WTC11 (cell line): ENCODE results near the gene PEX11B. TPM values are rescaled to one million over a fixed set of nuclear protein-coding genes. Genes with fewer than 3 reads are reported as not detected.
"Not testable (repeated sequence)": the region's sequence is repeated elsewhere in the genome, so short reads cannot be mapped to it uniquely, and the experiment has no call there.

Experiments used
- ATAC-seq: fragments of 200-7000 bp; cut with Tn5 transposase; 2 replicates; pipeline ENCODE4 v1.10.0; 2021; ENCODE audit warnings: mild to moderate bottlenecking, moderate library complexity
- CTCF ChIA-PET: fragments of 300-600 bp; sonication (Branson Sonifier 250); formaldehyde crosslinking; loops from one replicate; lab custom pipeline; 2021; ENCODE audit warnings: antibody characterized with exemption; lab: Charles Lee
- POLR2A ChIA-PET: fragments of 350-600 bp; sonication (Branson Sonifier 250); formaldehyde crosslinking; loops from one replicate; lab custom pipeline; 2021; ENCODE audit warnings: antibody characterized with exemption; lab: Charles Lee
- DNase-seq: peaks from one replicate; pipeline ENCODE4 v3.0.0; 2021; ENCODE audit warnings: low spot score
- H3K27ac Mint-ChIP-seq: 2 replicates; pipeline ENCODE4 v1.8.0; 2021; ENCODE audit warnings: mixed read lengths
- H3K27me3 Mint-ChIP-seq: 2 replicates; pipeline ENCODE4 v1.8.0; 2021; ENCODE audit warnings: low read depth, mild to moderate bottlenecking, moderate library complexity, mixed read lengths
- H3K36me3 Mint-ChIP-seq: 2 replicates; pipeline ENCODE4 v1.8.0; 2021; ENCODE audit warnings: mixed read lengths
- H3K4me1 Mint-ChIP-seq: 2 replicates; pipeline ENCODE4 v1.8.0; 2022; ENCODE audit warnings: mixed read lengths
- H3K4me3 Mint-ChIP-seq: 2 replicates; pipeline ENCODE4 v1.8.0; 2021; ENCODE audit warnings: mild to moderate bottlenecking, moderate library complexity, mixed read lengths
- H3K9me3 Mint-ChIP-seq: 2 replicates; pipeline ENCODE4 v1.8.0; 2021; ENCODE audit warnings: mixed read lengths
- AFF4 ChIP-seq: sonication (generic); formaldehyde crosslinking; IDR thresholded peaks from 2 replicates; pipeline ENCODE4 v1.8.1; 2023; ENCODE audit warnings: mild to moderate bottlenecking, missing genetic modification reagents, borderline replicate concordance
- ERG ChIP-seq: fragments of 250-450 bp; sonication (Bioruptor Pico); IDR thresholded peaks from 2 replicates; pipeline ENCODE4 v1.8.0; 2021; ENCODE audit warnings: mild to moderate bottlenecking
- GRHL2 ChIP-seq: fragments of 250-450 bp; sonication (Bioruptor Pico); IDR thresholded peaks from 2 replicates; pipeline ENCODE4 v1.8.0; 2022; ENCODE audit warnings: mild to moderate bottlenecking, moderate library complexity; ENCODE audit not compliant: insufficient replicate concordance, severe bottlenecking
- MAX ChIP-seq: sonication (generic); formaldehyde crosslinking; IDR thresholded peaks from 2 replicates; pipeline ENCODE4 v1.8.0; 2022; ENCODE audit warnings: mild to moderate bottlenecking, missing genetic modification reagents
- NFATC4 ChIP-seq: fragments of 250-450 bp; sonication (Bioruptor Pico); IDR thresholded peaks from 2 replicates; pipeline ENCODE4 v1.9.0; 2021; ENCODE audit warnings: mild to moderate bottlenecking
- PRDM15 ChIP-seq: sonication (generic); formaldehyde crosslinking; IDR thresholded peaks from 2 replicates; pipeline ENCODE4 v1.8.0; 2022; ENCODE audit warnings: missing genetic modification reagents
- SMAD4 ChIP-seq: sonication (generic); formaldehyde crosslinking; IDR thresholded peaks from 2 replicates; pipeline ENCODE4 v1.8.0; 2022; ENCODE audit warnings: mild to moderate bottlenecking, missing genetic modification reagents
- SOX15 ChIP-seq: fragments of 250-450 bp; sonication (Bioruptor Pico); IDR thresholded peaks from 2 replicates; pipeline ENCODE4 v1.9.0; 2021; ENCODE audit warnings: mild to moderate bottlenecking
- TEAD1 ChIP-seq: sonication (generic); formaldehyde crosslinking; IDR thresholded peaks from 2 replicates; pipeline ENCODE4 v1.8.0; 2022; ENCODE audit warnings: mild to moderate bottlenecking, missing genetic modification reagents
- USF2 ChIP-seq: sonication (generic); formaldehyde crosslinking; IDR thresholded peaks from 2 replicates; pipeline ENCODE4 v1.8.1; 2023; ENCODE audit warnings: mild to moderate bottlenecking, missing genetic modification reagents, moderate library complexity
- ZNF396 ChIP-seq: fragments of 250-450 bp; sonication (Bioruptor Pico); IDR thresholded peaks from 2 replicates; pipeline ENCODE4 v1.8.0; 2021; ENCODE audit warnings: mild to moderate bottlenecking, moderate library complexity, borderline replicate concordance
- total RNA-seq: library from RNA; stranded (reverse); gene quantifications from 3 replicates; pipeline ENCODE4 v1.2.3, GENCODE V29; 2021

The PEX11B gene
- total RNA-seq, 1 experiment from 2014 or later: 11.8 TPM

DNA sequence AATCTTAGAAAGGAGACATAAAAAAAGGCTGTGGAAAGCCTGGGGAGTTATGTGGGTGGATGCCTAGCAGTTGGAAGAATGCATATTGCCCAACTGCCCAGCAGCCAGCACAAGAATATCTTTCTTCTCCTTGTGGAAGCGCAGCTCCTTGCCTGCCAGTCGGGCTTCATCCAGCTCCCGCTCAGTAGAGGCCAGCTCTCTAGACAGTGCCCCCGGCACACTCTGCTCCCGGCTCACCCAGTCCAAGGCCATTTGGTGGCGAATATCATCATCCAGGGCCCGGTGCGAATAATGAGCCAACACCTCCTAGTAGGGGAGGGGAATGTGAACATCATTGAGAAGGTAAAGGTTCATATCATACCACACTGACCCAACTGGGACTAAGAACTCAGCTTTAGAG lies 17.7 kb upstream of the PEX11B start:
- no peak overlapping the region for H3K27ac Mint-ChIP-seq
- H3K4me3 Mint-ChIP-seq: no peak overlapping the region

DNA sequence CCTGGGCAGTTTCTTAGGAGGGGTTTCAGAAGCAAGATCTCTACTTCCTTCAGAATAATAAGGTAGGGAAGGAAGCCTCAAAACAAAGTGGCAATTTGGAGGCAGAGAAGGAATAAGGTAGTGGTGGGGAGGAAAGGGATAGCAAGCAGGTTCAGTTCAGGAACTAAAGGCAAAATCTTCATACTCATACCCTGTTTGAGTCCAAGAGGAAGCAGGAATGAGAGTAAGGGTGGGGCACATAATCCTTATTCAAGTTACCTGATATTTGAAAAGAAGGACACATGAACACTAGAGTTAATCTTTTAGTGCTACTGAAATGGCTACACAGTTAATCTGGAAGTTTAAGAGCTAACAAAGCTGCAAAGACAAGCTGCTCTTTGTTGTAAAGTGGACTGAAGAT lies 17.2 kb upstream of the PEX11B start:
- DNase-seq (no peak), ATAC-seq (no peak)
- ChIA-PET CTCF (interaction anchor here (0.5 to 2.1 kb wide), 2 partner anchors 30 to 44 kb away, joined by 3 to 5 read pairs; no protein-coding TSS in a partner anchor), POLR2A (interaction anchor here (1.8 kb wide), 1 partner anchor 9 kb away, joined by 7 read pairs; the partner anchor contains the start of gene RBM8A)
- Mint-ChIP-seq H3K27ac (no peak overlapping the region; the same call in 1 of the 2 replicates), H3K4me3 (no peak overlapping the region), H3K9me3 (no peaks in the 10 kb centered on the region), H3K36me3 (no peaks in the 10 kb centered on the region), H3K4me1 (peaks cover 23% of the 10 kb centered on the region), H3K27me3 (no peaks in the 10 kb centered on the region; the same call in 1 of the 2 replicates)
- no peak for TF ChIP-seq PRDM15
- TF ChIP-seq SMAD4 (CRISPR knock-in tag): no peak
- TF ChIP-seq TEAD1: no peak
- no peak for TF ChIP-seq ERG
- TF ChIP-seq ZNF396 (CRISPR knock-in tag): no peak
- no peak for TF ChIP-seq NFATC4 (CRISPR knock-in tag)
- TF ChIP-seq AFF4 (CRISPR knock-in tag): no peak
- no peak for TF ChIP-seq GRHL2 (CRISPR knock-in tag)

More for the DNA sequence above, 17.7 kb upstream of the PEX11B start:
- Mint-ChIP-seq H3K4me1 (peaks cover 23% of the 10 kb centered on the region), H3K27me3 (no peaks in the 10 kb centered on the region; the same call in 1 of the 2 replicates)
- ChIA-PET POLR2A (interaction anchor here (1.8 kb wide), 1 partner anchor 9 kb away, joined by 7 read pairs; the partner anchor contains the start of gene RBM8A), CTCF (interaction anchor here (0.5 to 2.1 kb wide), 3 partner anchors 30 to 91 kb away, joined by 3 to 5 read pairs (median 4); partner anchors contain the start of gene NUDT17)
- TF ChIP-seq SOX15 (CRISPR knock-in tag): no peak
- TF ChIP-seq, all 79 proteins: peak for 0
- Mint-ChIP-seq H3K36me3 (no peaks in the 10 kb centered on the region), H3K9me3 (no peaks in the 10 kb centered on the region)
- ATAC-seq: peak; percentile 38
- no peak for DNase-seq

DNA sequence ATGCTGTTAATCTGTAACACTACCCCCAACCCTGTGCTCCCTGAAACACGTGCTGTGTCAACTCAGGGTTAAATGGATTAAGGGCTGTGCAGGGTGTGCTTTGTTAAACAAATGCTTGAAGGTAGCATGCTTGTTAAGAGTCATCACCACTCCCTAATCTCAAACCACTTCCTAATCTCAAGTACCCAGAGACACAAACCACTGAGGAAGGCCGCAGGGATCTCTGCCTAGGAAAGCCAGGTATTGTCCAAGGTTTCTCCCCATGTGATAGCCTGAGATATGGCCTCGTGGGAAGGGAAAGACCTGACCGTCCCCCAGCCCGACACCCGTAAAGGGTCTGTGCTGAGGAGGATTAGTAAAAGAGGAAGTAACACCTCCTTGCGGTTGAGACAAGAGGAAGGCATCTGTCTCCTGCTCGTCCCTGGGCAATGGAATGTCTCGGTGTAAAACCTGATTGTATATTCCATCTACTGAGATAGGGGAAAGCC lies 14.0 kb upstream of the PEX11B start:
- H3K4me1 Mint-ChIP-seq: peaks cover 28% of the 10 kb centered on the region
- TF ChIP-seq USF2 (CRISPR knock-in tag) (0 out of 2 replicates have a peak, but pooled peaks have one; percentile 30), MAX (CRISPR knock-in tag) (peak; percentile 62)
- CTCF ChIA-PET, H3K36me3 Mint-ChIP-seq, ATAC-seq, H3K27me3 Mint-ChIP-seq, DNase-seq, H3K9me3 Mint-ChIP-seq, POLR2A ChIA-PET: not testable (repeated sequence)
- peak overlapping the region; percentile 87 for H3K27ac Mint-ChIP-seq
- H3K4me3 Mint-ChIP-seq: peak overlapping the region; percentile 20; the same call in 1 of the 2 replicates
